Fibroblast of skin of left quadriceps (primary cell): Measurements from ENCODE around the gene UQCRC1.
A peak's percentile ranks its signal among the peaks of the same experiment; 100 is the strongest.

ENCODE experiments used
- DNase-seq, 2 experiments: peaks; one replicate each; pipeline ENCODE4 v3.0.0-alpha.2; 2013; ENCODE audit warnings: low read depth in 2 of 2

UQCRC1 gene

GRCh38 chr3:48609088-48610005 is at the start of gene UQCRC1:
UQCRC1 (minus strand) TSS chr3:48609646; CDS start chr3:48609620, 26 bp downstream.
- DNase-seq = peak; percentile 74 to 75

GRCh38 chr3:48656841-48657281 is 47.4 kb upstream of the UQCRC1 start:
- DNase-seq = no peak

GRCh38 chr3:48656061-48656840 is 46.8 kb upstream of the UQCRC1 start:
- DNase-seq = no peak

- DNase-seq = no peak
These were observed 46.2 kb upstream of the UQCRC1 start for GRCh38 chr3:48655606-48656005.

GRCh38 chr3:48655063-48655462 is 45.6 kb upstream of the UQCRC1 start:
- no peak for DNase-seq

- DNase-seq = no peak
These were observed 43.7 kb upstream of the UQCRC1 start for GRCh38 chr3:48652923-48653715.

GRCh38 chr3:48651771-48652170 is 42.3 kb upstream of the UQCRC1 start:
- no peak for DNase-seq

- DNase-seq = no peak
These were observed 41.3 kb upstream of the UQCRC1 start for GRCh38 chr3:48650723-48651122.

- DNase-seq = no peak
These were observed 38.9 kb upstream of the UQCRC1 start for GRCh38 chr3:48648188-48648850.

GRCh38 chr3:48647714-48648113 is 38.3 kb upstream of the UQCRC1 start:
- no peak for DNase-seq

GRCh38 chr3:48644898-48645760 is 35.7 kb upstream of the UQCRC1 start:
- DNase-seq = no peak

GRCh38 chr3:48642605-48643004 is 33.2 kb upstream of the UQCRC1 start:
- DNase-seq = no peak

- DNase-seq = no peak
These were observed 31.9 kb upstream of the UQCRC1 start for GRCh38 chr3:48641396-48641795.

- DNase-seq = no peak
These were observed 30.6 kb upstream of the UQCRC1 start for GRCh38 chr3:48639944-48640606.

GRCh38 chr3:48637305-48637704 is 27.9 kb upstream of the UQCRC1 start:
- DNase-seq = no peak

GRCh38 chr3:48636149-48636655 is 26.8 kb upstream of the UQCRC1 start:
- DNase-seq = no peak

GRCh38 chr3:48635222-48636021 is 26.0 kb upstream of the UQCRC1 start, which contains the start of gene SLC26A6:
SLC26A6 (minus strand) TSS chr3:48635461; CDS start chr3:48635393, 68 bp downstream.
- peak; percentile 86 to 89 for DNase-seq

- DNase-seq = peak in 1 of 2 experiments; percentile 18
These were observed 25.3 kb upstream of the UQCRC1 start for GRCh38 chr3:48634661-48635221.
